HG03571 (cell line): ENCODE measurements around the gene C1QA.
"Not testable (repeated sequence)": the region's sequence is repeated elsewhere in the genome, so short reads cannot be mapped to it uniquely, and the experiment has no call there.

Experiments
- ATAC-seq: cut with Tn5 transposase; IDR thresholded peaks from one replicate; pipeline ENCODE4 v1.9.1; 2021; ENCODE audit not compliant: unreplicated experiment

The C1QA gene

DNA sequence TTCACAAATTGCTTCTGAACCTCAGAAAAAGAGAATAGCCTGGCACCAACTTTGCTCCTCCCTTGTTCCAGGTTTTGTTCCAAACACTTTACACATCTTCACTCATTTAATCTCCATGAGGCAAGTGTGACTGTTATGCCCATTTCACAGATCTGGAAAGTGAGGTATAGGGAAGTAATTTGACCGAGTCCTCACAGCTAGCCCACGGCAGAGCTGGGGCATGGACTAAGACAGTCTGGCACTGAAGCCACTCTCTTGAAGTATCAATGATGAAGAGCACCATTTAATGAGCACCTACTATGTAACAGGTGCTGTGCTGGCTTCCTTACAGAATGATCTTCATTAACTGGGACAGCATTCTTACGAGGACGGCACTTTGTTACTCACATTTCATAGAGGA lies 35.6 kb downstream of the C1QA start:
- ATAC-seq: no peak

DNA sequence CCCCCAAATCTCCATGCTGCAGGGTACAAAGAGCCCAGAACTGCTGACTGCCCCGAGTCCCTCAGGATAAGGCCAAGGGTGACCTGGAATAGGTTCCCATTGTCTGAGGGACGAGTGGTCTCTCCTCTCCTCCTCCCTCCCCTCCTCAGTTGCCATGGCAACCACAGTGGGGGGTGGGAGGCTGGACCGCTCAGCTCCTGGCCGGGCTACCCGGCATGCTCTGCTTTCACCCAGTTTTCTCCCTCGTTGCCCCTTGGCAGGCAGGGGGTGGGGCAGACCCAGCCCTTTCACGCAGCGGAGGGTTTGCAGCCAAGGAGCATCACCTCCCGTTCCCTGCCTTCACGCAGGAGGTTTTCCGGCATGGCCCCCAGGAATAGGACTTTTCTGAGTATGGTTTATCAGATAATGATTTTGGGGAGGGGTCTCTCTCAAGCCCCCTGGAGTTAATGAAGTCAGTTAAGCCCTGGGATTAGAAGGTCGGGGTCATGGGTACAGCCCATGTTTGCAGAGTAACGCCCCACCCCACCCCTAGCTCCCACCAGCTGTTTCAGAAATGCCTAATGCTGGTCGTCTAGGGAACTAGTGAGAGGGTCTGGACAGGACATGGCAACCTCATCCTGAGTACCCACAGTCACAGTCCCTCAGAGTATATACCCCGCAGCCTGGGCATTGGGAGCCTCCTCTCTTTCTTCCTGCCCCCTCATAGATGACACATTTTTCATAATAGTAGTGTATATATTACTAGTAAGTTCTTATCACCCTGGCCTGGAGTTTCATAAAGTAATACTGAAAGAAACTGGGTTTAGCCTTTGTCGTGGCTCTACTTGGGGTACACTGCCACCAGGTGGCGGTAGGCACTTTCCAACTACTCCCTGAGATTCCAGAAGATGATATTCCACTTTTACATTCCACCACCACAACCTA lies 37.3 kb downstream of the C1QA start:
- no peak for ATAC-seq

DNA sequence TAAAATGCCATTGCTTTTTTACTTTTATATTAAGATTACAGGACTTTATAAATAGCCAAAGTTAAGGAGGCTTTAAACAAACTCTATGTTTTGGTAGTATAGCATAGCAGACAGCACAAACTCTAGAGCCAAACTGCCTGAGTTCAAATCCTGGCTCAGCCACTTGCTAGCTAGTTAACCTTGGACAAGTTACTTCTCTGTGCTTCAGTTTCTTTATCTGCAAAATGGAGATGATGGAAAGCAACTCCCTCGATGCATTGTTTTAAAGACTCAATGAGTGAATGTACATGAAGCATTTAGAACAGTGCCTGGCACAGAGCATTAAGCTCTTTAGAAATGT lies 38.0 kb downstream of the C1QA start:
- ATAC-seq: no peak

DNA sequence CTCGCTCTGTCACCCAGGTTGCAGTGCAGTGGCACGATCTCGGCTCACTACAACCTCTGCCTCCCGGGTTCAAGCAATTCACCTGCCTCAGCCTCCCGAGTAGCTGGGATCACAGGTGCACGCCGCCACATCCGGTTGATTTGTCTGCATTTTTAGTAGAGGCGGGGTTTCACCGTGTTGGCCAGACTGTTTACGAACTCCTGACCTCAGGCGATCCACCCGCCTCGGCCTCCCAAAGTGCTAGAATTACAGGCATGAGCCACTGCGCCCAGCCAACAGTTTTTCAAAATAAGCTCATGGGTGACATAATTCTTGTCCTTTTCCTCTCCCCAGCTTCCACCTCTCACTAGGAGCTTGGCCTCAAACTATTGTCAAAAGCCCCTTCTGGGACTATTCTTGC lies 39.7 kb downstream of the C1QA start:
- not testable (repeated sequence) for ATAC-seq

DNA sequence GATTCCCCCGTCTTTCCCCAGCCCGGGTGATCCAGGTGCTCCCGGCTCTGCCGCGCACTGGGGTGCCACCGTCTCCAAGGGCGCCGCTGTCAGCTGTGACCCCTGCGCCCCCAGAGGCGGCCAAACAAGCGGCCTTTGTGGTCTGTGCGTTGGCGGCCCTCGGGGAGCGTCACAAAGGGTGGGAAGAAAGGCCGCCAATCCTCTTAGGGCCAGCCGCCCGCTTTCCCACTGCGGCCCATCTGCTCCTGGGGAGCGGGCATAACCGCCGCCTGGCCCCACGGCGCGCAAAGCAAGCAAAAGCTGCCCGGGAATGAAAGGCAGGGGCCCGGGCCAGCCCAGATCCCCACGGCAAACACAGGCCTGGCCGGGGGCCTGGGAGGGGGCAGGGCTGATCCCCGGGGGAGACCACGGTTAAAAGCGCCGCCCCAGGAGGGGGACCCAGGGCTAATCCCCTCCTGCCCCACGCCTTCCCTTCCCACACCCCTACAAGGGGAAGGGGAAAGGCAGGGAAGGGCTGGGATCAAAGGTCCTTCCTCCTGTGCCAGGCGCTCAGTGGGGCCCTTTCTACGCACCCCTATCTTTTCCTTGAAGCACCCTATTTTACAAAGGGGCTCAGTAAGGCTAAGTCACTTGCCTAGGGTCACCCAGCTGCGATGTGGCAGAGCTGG lies 40.6 kb downstream of the C1QA start:
- ATAC-seq: no peak

DNA sequence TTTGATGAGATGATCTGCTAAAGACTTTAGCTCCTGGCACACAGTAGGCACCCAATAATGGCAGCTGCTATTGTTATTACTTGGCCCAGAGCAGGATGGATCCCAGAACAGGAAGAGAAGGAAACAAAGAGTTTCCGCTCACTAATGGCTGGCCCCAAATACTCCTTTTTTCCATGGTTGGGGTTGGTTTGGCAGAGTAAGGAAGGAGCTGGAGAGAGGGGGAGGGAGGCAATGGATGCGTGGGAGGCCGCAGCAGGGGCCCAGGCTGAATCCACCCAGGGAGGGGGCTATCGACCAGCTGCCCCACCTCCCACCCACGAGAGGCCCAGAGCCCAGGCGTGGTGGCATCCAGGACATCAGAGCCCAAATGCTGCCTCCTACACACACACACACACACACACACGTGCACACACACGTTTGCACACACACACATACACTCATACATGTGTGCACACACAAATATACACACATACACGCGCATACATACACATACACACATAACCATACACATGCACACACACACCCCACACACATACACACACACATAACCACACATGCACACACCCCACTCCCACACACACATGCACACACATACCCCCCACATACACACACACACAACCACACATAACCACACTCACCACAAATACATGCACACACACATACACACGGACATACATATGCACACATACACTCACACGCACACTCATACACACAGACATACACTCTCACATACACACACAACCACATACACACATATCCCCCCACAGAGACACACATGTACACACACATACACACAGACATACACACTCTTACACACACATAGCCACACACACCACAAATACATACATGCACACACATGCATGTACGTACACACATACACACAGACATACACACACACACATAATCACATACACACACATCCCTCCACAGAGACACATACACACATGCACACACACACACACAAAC lies 41.8 kb downstream of the C1QA start:
- ATAC-seq: no peak

DNA sequence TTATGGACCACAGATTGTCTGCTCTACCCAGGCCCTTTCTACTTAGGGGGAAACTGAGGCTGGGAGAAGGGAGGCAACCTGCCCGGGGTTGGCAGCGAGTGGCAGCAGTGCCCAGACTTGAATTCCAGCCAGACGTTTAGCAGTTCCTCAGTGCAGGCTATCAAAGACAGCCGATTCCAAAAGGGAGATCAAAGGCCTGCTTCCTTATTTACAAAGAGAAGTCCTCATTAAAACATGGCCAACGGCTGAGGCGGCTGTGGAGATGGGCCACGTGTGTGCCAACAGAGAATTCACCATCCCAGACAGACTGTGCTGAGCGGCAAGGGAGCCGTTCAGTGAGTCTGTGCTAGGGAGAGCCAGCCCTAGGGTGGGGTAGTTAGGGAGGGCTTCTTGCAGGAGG lies 44.3 kb downstream of the C1QA start:
- no peak for ATAC-seq

DNA sequence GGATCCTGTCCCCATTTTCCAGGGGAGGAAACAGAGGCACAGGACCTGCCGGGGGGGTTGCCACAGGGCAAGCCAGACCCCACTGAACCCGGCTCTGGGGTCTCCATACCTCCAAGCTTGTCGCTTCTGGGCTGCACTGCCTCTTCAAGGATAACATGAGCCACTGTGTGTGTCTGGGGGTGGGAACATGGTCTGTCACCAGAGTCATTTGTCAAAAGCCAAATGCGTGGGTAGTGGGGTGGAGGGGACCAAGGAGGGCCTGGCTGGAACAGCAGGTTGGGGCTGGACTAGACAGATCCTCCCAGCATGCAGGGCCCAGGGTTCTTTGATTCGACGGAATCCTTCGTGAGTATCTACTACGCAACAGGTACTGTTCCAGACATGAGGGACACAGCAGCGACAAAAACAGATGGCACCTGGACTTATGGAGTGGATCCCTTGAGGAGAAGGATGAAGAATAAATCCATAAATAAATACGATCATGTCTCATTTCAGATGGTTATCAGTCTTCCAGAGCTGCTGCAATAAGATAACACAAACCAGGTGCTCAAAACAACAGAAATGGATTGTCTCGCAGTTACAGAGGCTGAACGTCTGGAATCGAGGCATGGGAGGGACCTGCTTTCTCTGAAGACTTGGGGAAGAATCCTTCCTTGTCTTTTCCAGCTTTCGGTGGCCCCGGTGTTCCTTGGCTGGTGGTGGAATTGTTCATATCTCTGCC lies 45.3 kb downstream of the C1QA start:
- no peak for ATAC-seq

DNA sequence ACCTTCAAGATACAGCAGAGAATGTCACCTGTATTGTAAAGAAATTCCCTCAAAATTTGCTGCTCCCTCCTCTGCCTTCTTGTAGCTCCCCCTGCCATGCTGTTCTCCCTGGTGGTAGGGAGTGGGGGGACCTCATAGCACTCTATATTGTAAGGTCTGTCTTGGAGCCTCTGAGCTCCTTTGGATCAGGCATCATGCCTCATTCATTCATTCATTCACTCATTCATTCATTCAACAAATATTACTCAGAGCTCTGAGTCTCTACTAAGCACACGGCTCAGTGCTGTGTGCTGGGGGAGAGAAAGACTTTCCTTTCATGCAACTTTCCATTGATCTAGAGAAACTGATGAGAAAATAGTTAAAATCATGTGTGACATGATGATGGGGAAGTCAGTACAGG lies 47.1 kb downstream of the C1QA start:
- ATAC-seq: no peak

DNA sequence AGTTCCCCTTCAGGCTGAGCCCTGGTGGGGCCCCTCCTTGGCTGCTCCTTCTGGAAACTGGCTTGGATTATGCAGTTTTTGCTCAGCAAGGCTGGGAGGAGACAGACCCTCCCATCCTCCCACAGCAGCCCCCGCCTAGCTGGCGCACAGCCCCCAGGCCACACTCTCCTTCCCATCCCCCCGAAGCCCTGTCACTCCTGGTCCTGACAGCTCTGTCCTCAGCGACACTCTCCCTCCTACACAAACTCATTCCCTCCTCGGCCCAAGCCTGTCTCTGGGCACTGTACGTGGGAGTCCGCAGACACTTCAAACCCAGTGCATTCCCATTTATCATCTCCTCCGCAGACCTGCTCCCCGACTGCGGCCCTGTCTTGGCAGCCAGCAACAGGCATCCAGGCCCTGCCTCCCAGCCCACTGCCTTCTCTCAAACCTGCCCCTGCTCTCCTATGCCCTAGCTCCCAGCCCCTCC lies 49.2 kb downstream of the C1QA start:
- ATAC-seq: no peak

DNA sequence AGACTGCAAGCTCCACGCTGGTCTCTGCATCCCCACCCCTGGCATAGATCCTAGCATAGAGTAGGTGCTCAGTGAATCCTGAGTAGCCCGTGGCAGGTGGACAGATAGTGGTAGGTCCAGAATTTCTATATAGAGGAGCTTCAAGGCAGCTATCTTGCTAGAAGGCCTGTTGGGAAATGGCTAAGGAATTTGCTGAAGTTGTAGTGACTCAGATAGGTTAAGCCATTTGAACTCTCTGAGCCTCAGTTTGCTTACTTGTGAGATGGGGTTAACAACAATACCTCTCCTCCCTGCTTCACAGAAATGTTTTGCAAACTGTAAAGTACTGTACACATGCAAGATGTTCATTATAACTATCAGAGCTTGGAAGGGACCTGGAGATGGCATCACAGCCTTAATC lies 50.8 kb downstream of the C1QA start:
- no peak for ATAC-seq

DNA sequence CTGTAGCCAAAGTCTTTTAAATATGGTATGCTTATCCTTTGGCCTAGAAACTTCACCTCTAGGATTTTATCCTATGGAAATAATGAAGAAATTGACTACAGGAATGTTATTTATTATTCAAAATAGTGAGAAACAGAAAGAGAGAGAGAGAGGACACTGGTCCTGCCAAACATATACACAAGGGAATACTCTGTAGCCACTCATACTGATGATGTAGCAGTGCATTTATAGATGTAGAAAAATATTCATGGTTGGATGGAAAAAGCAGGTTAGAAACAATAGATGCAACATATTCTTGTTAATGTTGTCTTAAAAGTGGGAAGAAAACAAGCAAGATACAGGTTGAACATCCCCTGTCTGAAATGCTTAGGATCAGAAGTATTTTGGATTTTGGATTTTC lies 52.0 kb downstream of the C1QA start:
- ATAC-seq: no peak
